ENCODE measurements around the gene KANSL1.

The KANSL1 gene

DNA sequence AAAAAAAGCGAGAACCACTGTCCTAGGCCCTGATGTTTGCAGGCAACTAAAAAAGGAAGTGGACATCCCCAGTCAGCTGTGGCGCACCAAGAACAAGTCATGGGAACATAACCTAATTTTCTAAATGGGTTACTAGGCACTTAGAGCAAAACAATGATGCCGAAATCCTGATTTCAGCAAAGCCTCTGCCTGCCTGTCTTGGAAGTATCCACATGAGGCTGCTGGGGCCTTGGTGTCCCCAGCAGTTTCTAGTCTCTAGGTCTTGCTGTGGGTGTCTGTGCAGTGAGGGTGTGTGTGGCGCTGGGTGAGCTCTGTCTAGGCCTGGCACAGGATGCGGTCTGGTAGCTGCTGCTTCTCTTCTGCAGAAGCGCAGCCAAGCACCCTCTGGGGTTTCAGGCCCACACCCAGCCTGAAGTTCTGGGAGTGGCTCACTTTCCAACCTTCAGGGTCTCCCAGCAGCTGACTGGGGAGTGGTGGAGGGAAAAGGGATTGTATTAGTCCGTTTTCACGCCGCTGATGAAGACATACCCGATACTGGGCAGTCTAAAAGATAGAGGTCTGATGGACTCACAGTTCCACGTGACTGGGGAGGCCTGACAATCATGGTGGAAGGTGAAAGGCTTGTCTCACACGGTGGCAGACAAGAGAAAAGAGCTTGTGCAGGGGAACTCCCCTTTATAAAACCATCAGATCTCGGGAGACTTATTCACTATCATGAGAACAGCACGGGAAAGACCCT lies 173.0 kb downstream of the KANSL1 start:
- TF ChIP-seq, protein P1, sequence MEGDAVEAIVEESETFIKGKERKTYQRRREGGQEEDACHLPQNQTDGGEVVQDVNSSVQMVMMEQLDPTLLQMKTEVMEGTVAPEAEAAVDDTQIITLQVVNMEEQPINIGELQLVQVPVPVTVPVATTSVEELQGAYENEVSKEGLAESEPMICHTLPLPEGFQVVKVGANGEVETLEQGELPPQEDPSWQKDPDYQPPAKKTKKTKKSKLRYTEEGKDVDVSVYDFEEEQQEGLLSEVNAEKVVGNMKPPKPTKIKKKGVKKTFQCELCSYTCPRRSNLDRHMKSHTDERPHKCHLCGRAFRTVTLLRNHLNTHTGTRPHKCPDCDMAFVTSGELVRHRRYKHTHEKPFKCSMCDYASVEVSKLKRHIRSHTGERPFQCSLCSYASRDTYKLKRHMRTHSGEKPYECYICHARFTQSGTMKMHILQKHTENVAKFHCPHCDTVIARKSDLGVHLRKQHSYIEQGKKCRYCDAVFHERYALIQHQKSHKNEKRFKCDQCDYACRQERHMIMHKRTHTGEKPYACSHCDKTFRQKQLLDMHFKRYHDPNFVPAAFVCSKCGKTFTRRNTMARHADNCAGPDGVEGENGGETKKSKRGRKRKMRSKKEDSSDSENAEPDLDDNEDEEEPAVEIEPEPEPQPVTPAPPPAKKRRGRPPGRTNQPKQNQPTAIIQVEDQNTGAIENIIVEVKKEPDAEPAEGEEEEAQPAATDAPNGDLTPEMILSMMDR (IDR thresholded peaks at IDR 0.05), result no peak

DNA sequence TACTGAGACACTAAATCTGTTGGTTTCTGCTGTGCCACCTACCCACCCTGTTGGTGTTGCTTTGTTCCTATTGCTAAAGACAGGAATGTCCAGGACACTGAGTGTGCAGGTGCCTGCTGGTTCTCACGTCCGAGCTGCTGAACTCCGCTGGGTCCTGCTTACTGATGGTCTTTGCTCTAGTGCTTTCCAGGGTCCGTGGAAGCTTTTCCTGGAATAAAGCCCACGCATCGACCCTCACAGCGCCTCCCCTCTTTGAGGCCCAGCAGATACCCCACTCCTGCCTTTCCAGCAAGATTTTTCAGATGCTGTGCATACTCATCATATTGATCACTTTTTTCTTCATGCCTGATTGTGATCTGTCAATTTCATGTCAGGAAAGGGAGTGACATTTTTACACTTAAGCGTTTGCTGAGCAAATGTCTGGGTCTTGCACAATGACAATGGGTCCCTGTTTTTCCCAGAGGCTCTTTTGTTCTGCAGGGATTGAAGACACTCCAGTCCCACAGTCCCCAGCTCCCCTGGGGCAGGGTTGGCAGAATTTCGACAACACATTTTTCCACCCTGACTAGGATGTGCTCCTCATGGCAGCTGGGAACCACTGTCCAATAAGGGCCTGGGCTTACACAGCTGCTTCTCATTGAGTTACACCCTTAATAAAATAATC lies 179.6 kb downstream of the KANSL1 start:
- TF ChIP-seq, protein P1 (IDR thresholded peaks at IDR 0.05), result no peak

- TF ChIP-seq, protein P1 (IDR thresholded peaks at IDR 0.05), result no peak
Measured at GRCh38 chr17:46013127-46013501, 180.1 kb downstream of the KANSL1 start.

DNA sequence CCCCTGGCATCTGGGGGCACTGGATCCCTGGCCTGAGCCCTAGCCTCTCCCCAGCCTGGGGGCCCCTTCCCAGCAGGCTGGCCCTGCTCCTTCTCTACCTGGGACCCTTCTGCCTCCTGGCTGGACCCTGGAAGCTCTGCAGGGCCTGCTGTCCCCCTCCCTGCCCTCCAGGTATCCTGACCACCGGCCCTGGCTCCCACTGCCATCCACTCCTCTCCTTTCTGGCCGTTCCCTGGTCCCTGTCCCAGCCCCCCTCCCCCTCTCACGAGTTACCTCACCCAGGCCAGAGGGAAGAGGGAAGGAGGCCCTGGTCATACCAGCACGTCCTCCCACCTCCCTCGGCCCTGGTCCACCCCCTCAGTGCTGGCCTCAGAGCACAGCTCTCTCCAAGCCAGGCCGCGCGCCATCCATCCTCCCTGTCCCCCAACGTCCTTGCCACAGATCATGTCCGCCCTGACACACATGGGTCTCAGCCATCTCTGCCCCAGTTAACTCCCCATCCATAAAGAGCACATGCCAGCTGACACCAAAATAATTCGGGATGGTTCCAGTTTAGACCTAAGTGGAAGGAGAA lies 180.6 kb downstream of the KANSL1 start:
- TF ChIP-seq, protein P1 (IDR thresholded peaks at IDR 0.05), result no peak

- TF ChIP-seq, protein P1 (IDR thresholded peaks at IDR 0.05), result no peak
Measured at GRCh38 chr17:46011711-46012505, 181.3 kb downstream of the KANSL1 start.

GRCh38 chr17:46010597-46011186 lies 182.5 kb downstream of the KANSL1 start:
- TF ChIP-seq, protein P1 (IDR thresholded peaks at IDR 0.05), result no peak
